ENCODE data around the gene SLC1A7.

SLC1A7 gene

GRCh38 chr1:53158900-53159299 lies 16.5 kb upstream of the SLC1A7 start:
- no peak for DNase-seq

- DNase-seq: no peak
Measured at GRCh38 chr1:53156783-53157182, 14.3 kb upstream of the SLC1A7 start.

GRCh38 chr1:53155945-53156344 lies 13.5 kb upstream of the SLC1A7 start:
- no peak for DNase-seq

GRCh38 chr1:53155534-53155933 lies 13.1 kb upstream of the SLC1A7 start:
- no peak for DNase-seq

- no peak for DNase-seq
Measured at GRCh38 chr1:53154859-53155438, 12.5 kb upstream of the SLC1A7 start.

- DNase-seq: no peak
Measured at GRCh38 chr1:53153752-53154151, 11.3 kb upstream of the SLC1A7 start.

- DNase-seq: no peak
Measured at GRCh38 chr1:53148123-53148522, 5.7 kb upstream of the SLC1A7 start.

GRCh38 chr1:53147174-53147573 lies 4.7 kb upstream of the SLC1A7 start:
- DNase-seq: no peak

GRCh38 chr1:53145942-53146708 lies 3.7 kb upstream of the SLC1A7 start:
- peak; percentile 15 for DNase-seq

- DNase-seq: no peak
Measured at GRCh38 chr1:53145619-53145941, 3.1 kb upstream of the SLC1A7 start.

GRCh38 chr1:53145051-53145600 lies 2.7 kb upstream of the SLC1A7 start:
- DNase-seq: no peak

GRCh38 chr1:53144201-53144600 lies 1.8 kb upstream of the SLC1A7 start:
- DNase-seq: no peak

- DNase-seq: no peak
Measured at GRCh38 chr1:53143527-53143926, 1.1 kb upstream of the SLC1A7 start.

- no peak for DNase-seq
Measured at GRCh38 chr1:53141487-53142055, 867 bp downstream of the SLC1A7 start.

GRCh38 chr1:53140451-53140850 lies 2.0 kb downstream of the SLC1A7 start:
- no peak for DNase-seq

- no peak for DNase-seq
Measured at GRCh38 chr1:53139951-53140361, 2.5 kb downstream of the SLC1A7 start.

- no peak for DNase-seq
Measured at GRCh38 chr1:53138991-53139884, 3.2 kb downstream of the SLC1A7 start.

GRCh38 chr1:53137729-53138128 lies 4.7 kb downstream of the SLC1A7 start:
- no peak for DNase-seq

- no peak for DNase-seq
Measured at GRCh38 chr1:53135735-53136114, 6.7 kb downstream of the SLC1A7 start.

GRCh38 chr1:53134961-53135734 lies 7.3 kb downstream of the SLC1A7 start:
- peak; percentile 96 for DNase-seq

- no peak for DNase-seq
Measured at GRCh38 chr1:53134042-53134485, 8.4 kb downstream of the SLC1A7 start.
